H1 (cell line): ENCODE data around the gene LRRC56. TPM values are rescaled to one million over a fixed set of nuclear protein-coding genes. Genes with fewer than 3 reads are reported as not detected.

Source experiments
- CTCF ChIA-PET: fragments of 300-600 bp; sonication (Branson Sonifier 250); formaldehyde crosslinking; loops from one replicate; lab custom pipeline; 2021; ENCODE audit not compliant: partially characterized antibody; lab: Charles Lee
- POLR2A ChIA-PET: fragments of 300-600 bp; sonication (Branson Sonifier 250); formaldehyde crosslinking; loops from one replicate; lab custom pipeline; 2021; ENCODE audit warnings: inconsistent platforms; ENCODE audit not compliant: partially characterized antibody; lab: Charles Lee
- DNase-seq, 2 experiments: peaks; one replicate each; pipeline versions ENCODE4 v3.0.0 to v3.0.0-alpha.2; 2010 to 2022; ENCODE audit warnings: low spot score in 2 of 2, low read depth in 1 of 2, mixed read lengths in 1 of 2
- FAIRE-seq: peaks from 2 replicates; lab custom pipeline; 2011; peaks lifted over from hg19 to GRCh38; lab: Jason Lieb, UNC
- H2AFZ ChIP-seq: 2 replicates; pipeline ENCODE4 v1.8.1; 2012; ENCODE audit warnings: low read length, inconsistent platforms
- H2AK5ac ChIP-seq: 2 replicates; pipeline ENCODE4 v1.6.1; 2013; ENCODE audit warnings: low read depth, low read length
- H2BK120ac ChIP-seq: replicated peaks from 2 replicates; pipeline ENCODE3; 2013; ENCODE audit warnings: low read depth, low read length, inconsistent platforms
- H2BK12ac ChIP-seq: 2 replicates; pipeline ENCODE4 v1.6.1; 2013; ENCODE audit warnings: low read depth, low read length
- H2BK15ac ChIP-seq: 2 replicates; pipeline ENCODE4 v1.6.1; 2013; ENCODE audit warnings: low read length
- H2BK20ac ChIP-seq: 2 replicates; pipeline ENCODE4 v1.6.1; 2013; ENCODE audit warnings: low read length
- H2BK5ac ChIP-seq: 2 replicates; pipeline ENCODE4 v1.6.1; 2013; ENCODE audit warnings: low read depth, low read length
- H3K14ac ChIP-seq: 2 replicates; pipeline ENCODE4 v1.6.1; 2013; ENCODE audit warnings: inconsistent platforms; ENCODE audit not compliant: insufficient read length
- H3K18ac ChIP-seq: 2 replicates; pipeline ENCODE4 v1.6.1; 2013; ENCODE audit warnings: low read length; ENCODE audit errors: extremely low read depth
- H3K23ac ChIP-seq: 2 replicates; pipeline ENCODE4 v1.6.1; 2013; ENCODE audit warnings: inconsistent platforms; ENCODE audit not compliant: insufficient read length
- H3K23me2 ChIP-seq: 2 replicates; pipeline ENCODE4 v1.6.1; 2013; ENCODE audit warnings: low read depth, low read length
- H3K27ac ChIP-seq: 2 replicates; pipeline ENCODE4 v1.6.1; 2011; ENCODE audit warnings: low read depth, low read length, inconsistent platforms
- H3K27me3 ChIP-seq, 4 experiments: replicated peaks in 1 of 4; 1 replicate in 1 of 4; 2 replicates in 3 of 4; pipeline versions ENCODE4 v1.6.1 to v1.8.1; 2011 to 2013; ENCODE audit warnings: low read length in 3 of 4, mild to moderate bottlenecking in 3 of 4, inconsistent platforms in 2 of 4, mixed read lengths in 2 of 4, moderate library complexity in 1 of 4; ENCODE audit not compliant: control insufficient read depth in 3 of 4, insufficient read depth in 3 of 4; ENCODE audit errors: extremely low read depth in 1 of 4
- H3K36me3 ChIP-seq, 4 experiments: 2 replicates each; pipeline versions ENCODE4 v1.6.1 to v1.8.1; 2011 to 2013; ENCODE audit warnings: mild to moderate bottlenecking in 4 of 4, low read length in 3 of 4, moderate library complexity in 2 of 4, control low read depth in 1 of 4, inconsistent platforms in 1 of 4; ENCODE audit not compliant: insufficient read depth in 4 of 4, control insufficient read depth in 2 of 4
- H3K4ac ChIP-seq: replicated peaks from 2 replicates; pipeline ENCODE3; 2013; ENCODE audit warnings: low read length, low read depth, mixed read lengths, inconsistent platforms; ENCODE audit not compliant: insufficient read length
- H3K4me1 ChIP-seq, 4 experiments: replicated peaks in 1 of 4; 1 replicate in 1 of 4; 2 replicates in 3 of 4; pipeline versions ENCODE4 v1.6.1 to v1.8.1; 2011 to 2013; ENCODE audit warnings: low read length in 3 of 4, inconsistent platforms in 2 of 4, mixed read lengths in 1 of 4; ENCODE audit not compliant: insufficient read depth in 4 of 4, control insufficient read depth in 3 of 4
- H3K4me2 ChIP-seq, 2 experiments: 2 replicates each; pipeline versions ENCODE4 v1.6.1 to v1.8.1; 2011 to 2013; ENCODE audit warnings: low read depth in 2 of 2, low read length in 2 of 2, control low read depth in 1 of 2, inconsistent platforms in 1 of 2, mild to moderate bottlenecking in 1 of 2; ENCODE audit not compliant: insufficient read depth in 1 of 2
- H3K4me3 ChIP-seq, 4 experiments: fragments of 200-600, 300-600 bp in 1 of 4; sonication (generic), shearing (Covaris generic), sonication (Bioruptor Twin) in 1 of 4; 2 replicates each; pipeline versions ENCODE4 v1.5.1 to v1.8.1; 2011 to 2016; ENCODE audit warnings: low read length in 4 of 4, low read depth in 3 of 4, control low read depth in 2 of 4, inconsistent platforms in 2 of 4, mild to moderate bottlenecking in 2 of 4, mixed read lengths in 1 of 4, moderate library complexity in 1 of 4; ENCODE audit not compliant: insufficient read depth in 2 of 4; ENCODE audit errors: extremely low read depth in 1 of 4
- H3K56ac ChIP-seq: replicated peaks from 2 replicates; pipeline ENCODE3; 2013; ENCODE audit warnings: low read depth, mild to moderate bottlenecking, mixed read lengths, low read length, inconsistent platforms; ENCODE audit not compliant: insufficient read length
- H3K79me1 ChIP-seq: 2 replicates; pipeline ENCODE4 v1.6.1; 2013; ENCODE audit warnings: low read depth, low read length, control low read depth
- H3K79me2 ChIP-seq, 2 experiments: 2 replicates each; pipeline versions ENCODE4 v1.6.1 to v1.8.1; 2012 to 2013; ENCODE audit warnings: low read length in 2 of 2, mild to moderate bottlenecking in 2 of 2, inconsistent platforms in 1 of 2; ENCODE audit not compliant: insufficient read depth in 2 of 2, control insufficient read depth in 1 of 2
- H3K9ac ChIP-seq, 4 experiments: replicated peaks in 1 of 4; 1 replicate in 1 of 4; 2 replicates in 3 of 4; pipeline versions ENCODE4 v1.6.1 to v1.8.1; 2011 to 2013; ENCODE audit warnings: low read depth in 3 of 4, low read length in 3 of 4, control low read depth in 2 of 4, mild to moderate bottlenecking in 2 of 4, moderate library complexity in 2 of 4, inconsistent platforms in 1 of 4; ENCODE audit errors: extremely low read depth in 1 of 4
- H3K9me3 ChIP-seq, 2 experiments: 2 replicates each; pipeline versions ENCODE4 v1.6.1 to v1.8.1; 2012 to 2013; ENCODE audit warnings: mild to moderate bottlenecking in 2 of 2, moderate library complexity in 2 of 2, control low read depth in 1 of 2, inconsistent platforms in 1 of 2, low read depth in 1 of 2, low read length in 1 of 2, mixed read lengths in 1 of 2; ENCODE audit not compliant: insufficient read depth in 2 of 2
- H4K20me1 ChIP-seq, 2 experiments: replicated peaks in 1 of 2; 2 replicates each; pipeline versions ENCODE3 to v1.8.1; 2011 to 2013; ENCODE audit warnings: inconsistent platforms in 2 of 2, low read length in 2 of 2, mild to moderate bottlenecking in 1 of 2; ENCODE audit not compliant: insufficient read depth in 2 of 2, control insufficient read depth in 1 of 2
- H4K5ac ChIP-seq: 2 replicates; pipeline ENCODE4 v1.6.1; 2013; ENCODE audit warnings: low read length, low read depth, mixed read lengths, inconsistent platforms; ENCODE audit not compliant: insufficient read length
- H4K8ac ChIP-seq: 2 replicates; pipeline ENCODE4 v1.8.0; 2013; ENCODE audit warnings: mild to moderate bottlenecking, moderate library complexity, low read length, inconsistent platforms; ENCODE audit not compliant: insufficient read depth; ENCODE audit errors: extremely low read depth
- H4K91ac ChIP-seq: replicated peaks from 2 replicates; pipeline ENCODE3; 2013; ENCODE audit warnings: low read length, mixed read lengths, inconsistent platforms; ENCODE audit not compliant: insufficient read length
- ZNF274 ChIP-seq: IDR thresholded peaks from 2 replicates; pipeline ENCODE4 v1.7.0; 2012; ENCODE audit warnings: low read length, borderline replicate concordance; ENCODE audit errors: extremely low read depth
- WGBS, 2 experiments: shearing (Covaris generic) in 1 of 2; methylation state at CpG; one replicate each; pipeline versions ENCODE4 v1.1.6 to v1.1.7; 2013 to 2015; ENCODE audit warnings: low lambda C conversion rate in 2 of 2, mixed read lengths in 2 of 2, inconsistent platforms in 1 of 2, low coverage in 1 of 2, missing lambda C conversion rate in 1 of 2; ENCODE audit not compliant: insufficient replicate concordance in 2 of 2, insufficient coverage in 1 of 2, insufficient read length in 1 of 2; ENCODE audit errors: extremely low coverage in 1 of 2, missing lambda C conversion rate in 1 of 2; 5-methylcytosine and 5-hydroxymethylcytosine counted together
- polyA plus RNA-seq, 7 experiments: library from polyadenylated mRNA; depleted of rRNA in 3 of 7; stranded (reverse) in 5 of 7; unstranded in 2 of 7; fragments of >200 nt in 5 of 7; fragments of 200-250 nt in 2 of 7; gene quantifications; 1 replicate in 5 of 7; 2 replicates in 1 of 7; 4 replicates in 1 of 7; pipeline versions ENCODE4 v1.2.1 to v1.2.3, GENCODE V29; 2011 to 2013; ENCODE audit warnings: missing spikeins in 2 of 7, mixed read lengths in 2 of 7
- total RNA-seq: library from RNA; stranded (reverse); fragmentation: NEBNext Ultra II Directional; extraction: Animal tissue kit (Norgen Biotek cat#: 25700); gene quantifications from 2 replicates; pipeline ENCODE4 v1.2.1, GENCODE V29; 2021

Gene LRRC56
- total and polyA plus RNA-seq, 2 of the 8 experiments (the other 6 are each of a cell fraction or from before 2014, with no cell fraction given), result 0.94 to 1.9 TPM

- no peak overlapping the region for H3K9ac ChIP-seq
- peaks cover 8% of the 10 kb centered on the region for H3K23me2 ChIP-seq
- H3K4me2 ChIP-seq, result peak overlapping the region; percentile 47 to 68; a peak in 3 of 4 replicates
- H3K14ac ChIP-seq, result no peak overlapping the region
- H4K91ac ChIP-seq, result no peak overlapping the region
- no peak overlapping the region for H2BK12ac ChIP-seq
- no peak for TF ChIP-seq ZNF274
- H3K4me1 ChIP-seq, result peaks cover 0 to 9% (median 2%) of the 10 kb centered on the region in 4 experiments; a peak in 3 of 7 replicates
- no peak overlapping the region for H3K56ac ChIP-seq
- H4K8ac ChIP-seq, result peak overlapping the region; percentile 74
- H3K4ac ChIP-seq, result no peak overlapping the region
- ChIA-PET CTCF (interaction anchor here (1.1 to 1.7 kb wide), 2 partner anchors 55 to 98 kb away, joined by 3 to 5 read pairs; no protein-coding TSS in a partner anchor), POLR2A (interaction anchor here (1.0 to 7.1 kb wide), 7 partner anchors 8 to 108 kb away, joined by 3 to 41 read pairs (median 3); no protein-coding TSS in a partner anchor)
- H3K27me3 ChIP-seq, result no peaks in the 10 kb centered on the region
- peaks cover 1 to 17% (median 10%) of the 10 kb centered on the region in 4 experiments; a peak in 6 of 8 replicates for H3K36me3 ChIP-seq
- no peak overlapping the region for H3K27ac ChIP-seq
- H4K5ac ChIP-seq, result no peak overlapping the region
- no peak overlapping the region for H3K18ac ChIP-seq
- H3K4me3 ChIP-seq, result peak overlapping the region in 2 of 4 experiments; percentile 23 to 28; a peak in 3 of 8 replicates
- no peak overlapping the region for H2AK5ac ChIP-seq
- no peak overlapping the region for H3K23ac ChIP-seq
- H3K79me1 ChIP-seq, result peaks cover 2% of the 10 kb centered on the region
- H2BK20ac ChIP-seq, result no peak overlapping the region
- H4K20me1 ChIP-seq, result peaks cover 2 to 6% of the 10 kb centered on the region in 2 experiments
- 79% methylated on average over 47 of the region's 72 CpGs; no CpG with 5 or more reads in 1 of the 2 experiments for WGBS, 2 experiments
- H3K9me3 ChIP-seq, result no peaks in the 10 kb centered on the region
- no peak for FAIRE-seq
- H2AFZ ChIP-seq, result no peak overlapping the region
- no peak overlapping the region for H2BK15ac ChIP-seq
- peaks cover 0 to 14% of the 10 kb centered on the region in 2 experiments; a peak in 1 of 4 replicates for H3K79me2 ChIP-seq
- no peak for DNase-seq
- no peak overlapping the region for H2BK5ac ChIP-seq
- no peak overlapping the region for H2BK120ac ChIP-seq
Observed at GRCh38 chr11:504053-504993, 33.0 kb upstream of the LRRC56 start.
